GM18498 (cell line): Measurements from ENCODE around the gene CTSW.

Source experiments
- ATAC-seq: cut with Tn5 transposase; IDR thresholded peaks from one replicate; pipeline ENCODE4 v1.9.1; 2021; ENCODE audit warnings: mild to moderate bottlenecking, moderate library complexity; ENCODE audit not compliant: unreplicated experiment

CTSW gene

DNA sequence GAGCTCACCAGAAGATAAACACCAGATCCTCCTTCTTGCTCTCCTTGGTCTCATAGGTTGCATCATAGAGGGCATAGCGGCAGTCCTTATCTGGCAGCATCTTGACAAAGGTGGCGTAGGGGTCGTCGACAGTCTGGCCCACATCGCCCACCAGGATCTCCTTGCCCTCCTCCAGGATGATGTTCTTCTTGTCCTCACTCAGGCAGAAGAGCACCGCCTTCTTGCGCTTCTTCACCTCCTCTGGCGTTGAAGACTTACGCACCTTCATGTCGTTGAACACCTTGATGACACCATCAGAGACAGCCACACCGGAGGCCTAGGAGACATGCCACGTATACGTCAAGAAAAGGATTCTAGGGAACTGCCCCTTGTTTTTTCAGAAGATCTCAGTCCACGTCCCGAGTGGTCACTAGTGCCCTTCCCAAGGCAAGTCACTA lies 23.7 kb upstream of the CTSW start:
- no peak for ATAC-seq

DNA sequence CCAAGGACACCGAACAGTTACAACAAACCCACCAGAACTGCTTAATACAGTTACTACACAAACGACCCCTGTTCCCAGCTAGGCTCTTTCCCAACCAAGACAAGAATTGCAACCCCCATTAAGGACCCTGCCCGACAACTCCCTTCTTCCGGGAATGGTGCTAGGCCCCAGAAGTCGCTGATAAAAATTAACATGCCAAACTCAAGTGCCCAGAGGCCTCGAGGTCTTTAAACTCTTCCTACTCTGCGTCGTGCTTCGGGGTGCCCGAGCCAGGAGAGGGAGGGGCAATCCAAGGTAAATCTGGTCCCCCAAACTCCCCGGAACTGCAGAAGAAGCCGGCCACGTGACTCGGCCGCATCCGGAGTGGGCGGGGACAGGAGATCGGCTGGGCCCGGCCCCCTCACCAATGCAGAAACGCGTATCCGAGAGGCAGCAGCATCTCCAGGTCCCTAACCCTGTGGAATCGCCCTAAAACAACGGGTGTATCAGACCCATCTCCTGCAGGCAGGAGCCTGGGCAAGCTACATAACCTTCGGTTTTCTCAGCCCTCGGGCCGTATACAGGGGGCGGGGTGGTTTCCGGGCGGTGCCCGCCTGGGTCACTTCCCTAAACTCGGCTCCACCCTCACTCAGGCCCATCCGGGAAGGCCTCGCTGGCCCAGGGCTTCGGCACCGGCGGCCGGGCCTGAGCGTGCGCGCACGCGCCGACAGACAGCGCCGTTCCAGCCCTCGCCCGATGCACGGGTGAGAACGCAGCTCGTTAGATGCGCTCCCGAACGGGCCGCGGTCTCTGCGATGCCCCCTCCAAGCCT lies 22.7 kb upstream of the CTSW start:
- peak; percentile 29 for ATAC-seq

DNA sequence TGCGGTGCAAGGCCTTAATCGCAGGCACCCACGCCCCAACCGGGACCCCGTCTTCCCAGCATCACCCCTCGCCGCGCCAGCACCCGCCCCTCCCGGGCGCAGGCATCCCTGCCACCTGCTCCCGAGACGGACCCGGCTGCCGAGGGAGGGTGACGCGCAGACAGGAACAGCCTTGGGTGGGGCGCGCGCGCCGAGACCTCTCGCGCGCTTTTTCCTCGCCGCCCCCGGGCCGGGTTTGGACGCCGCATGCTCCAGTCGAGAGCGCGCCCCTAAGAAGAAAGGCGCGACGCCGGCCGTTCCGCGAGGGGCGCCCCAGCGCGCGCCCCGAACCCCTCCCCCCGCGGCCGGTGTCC lies 22.2 kb upstream of the CTSW start:
- ATAC-seq = peak; percentile 2

DNA sequence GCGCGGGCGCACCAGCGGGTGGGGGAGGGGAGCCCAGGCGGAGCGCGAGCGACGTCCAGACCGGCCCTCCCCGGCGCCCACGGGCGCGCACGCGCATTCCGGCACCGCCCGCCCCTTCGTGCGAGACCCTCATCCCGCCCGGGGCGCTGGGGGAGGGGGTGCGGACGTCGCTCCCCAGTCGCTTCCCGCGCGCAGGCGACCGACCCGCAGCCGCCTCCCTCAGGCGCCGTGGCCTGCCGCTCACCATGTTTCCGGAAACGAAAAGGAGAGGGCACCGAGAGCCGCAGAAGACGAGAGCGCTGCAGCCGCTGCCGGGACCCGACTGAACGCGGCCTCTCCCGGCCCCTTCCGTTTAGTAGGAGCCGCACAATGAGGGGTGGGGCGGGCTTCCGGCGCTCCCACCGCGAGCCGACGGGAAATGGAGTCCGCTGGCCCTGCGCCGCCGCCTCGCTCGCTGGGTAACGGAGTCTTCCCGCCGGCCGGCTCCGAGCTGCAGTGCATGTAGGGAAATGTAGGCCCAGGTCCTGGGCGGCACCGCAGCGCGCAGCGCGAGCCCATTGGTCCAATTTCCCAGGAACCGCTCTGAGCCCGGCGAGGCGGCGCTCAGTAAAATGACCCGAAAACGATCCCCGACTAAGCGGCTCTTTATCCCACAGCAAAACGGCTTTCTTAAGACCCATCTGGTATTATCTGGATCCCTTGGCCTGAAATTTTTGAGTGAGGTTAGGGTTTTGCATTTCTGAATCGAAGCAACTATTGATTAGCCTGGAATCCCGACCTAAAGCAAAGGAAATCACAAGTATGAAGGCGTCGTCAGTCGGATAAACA lies 21.6 kb upstream of the CTSW start, which contains the start of gene CFL1:
Gene CFL1 (minus strand): TSS at position 328 of the 828 bp plus-strand sequence. CDS start 81 bp downstream, at position 247.
- ATAC-seq = peak; percentile 54

DNA sequence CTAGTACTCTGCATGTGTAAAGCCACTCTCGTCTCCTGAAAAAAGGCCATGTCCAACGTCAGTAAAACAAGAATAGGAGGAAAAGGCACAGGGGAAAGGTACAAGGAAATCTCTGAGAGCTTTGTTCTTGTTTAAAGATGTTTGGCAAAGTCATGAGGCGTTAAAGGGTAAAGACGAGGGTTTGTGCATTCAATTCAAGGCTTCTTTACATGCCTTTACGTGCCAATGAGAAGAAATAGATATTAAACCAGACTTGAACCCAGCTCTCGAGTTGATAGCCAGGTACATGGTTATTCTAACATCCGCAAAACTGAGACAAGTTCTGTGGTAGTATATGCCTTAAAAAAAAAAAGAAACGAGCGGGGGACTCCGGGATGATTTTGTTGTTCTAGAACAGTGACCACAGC lies 21.0 kb upstream of the CTSW start:
- no peak for ATAC-seq

DNA sequence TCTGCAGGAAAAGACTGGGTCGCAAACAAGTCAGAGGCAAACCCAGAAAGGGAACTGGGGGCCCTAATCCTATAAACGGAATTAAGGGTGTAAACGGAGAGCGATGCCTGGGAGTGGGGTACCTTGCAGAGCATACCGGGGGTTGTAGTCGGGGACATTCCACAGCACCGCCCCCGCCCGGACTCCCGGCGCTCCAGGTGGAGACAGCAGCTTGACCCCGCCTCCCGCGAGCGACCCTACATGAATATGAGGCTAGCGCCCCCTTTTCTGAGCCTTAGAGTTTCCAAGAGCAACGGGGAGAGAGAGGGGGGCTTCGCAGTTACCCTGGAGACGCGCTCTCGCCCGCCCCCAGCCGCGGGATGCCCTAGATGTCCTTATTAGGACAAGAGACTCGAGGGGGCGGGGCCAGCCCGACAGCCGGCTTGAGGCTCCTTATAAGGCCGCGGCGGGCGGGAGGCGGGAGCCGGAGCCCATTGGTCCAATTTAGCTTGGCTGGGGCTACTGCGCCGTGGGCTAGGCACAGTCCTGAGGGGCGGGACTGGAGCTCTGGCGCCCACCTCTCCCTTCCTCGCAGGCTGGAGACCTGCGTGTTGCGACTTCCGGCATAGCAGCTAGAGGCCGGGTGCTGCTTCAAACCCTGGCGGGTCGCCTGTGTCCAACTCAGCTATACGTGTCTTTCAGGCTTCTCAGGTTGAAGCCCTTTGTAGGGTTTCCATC lies 20.4 kb upstream of the CTSW start:
- ATAC-seq = peak; percentile 53

DNA sequence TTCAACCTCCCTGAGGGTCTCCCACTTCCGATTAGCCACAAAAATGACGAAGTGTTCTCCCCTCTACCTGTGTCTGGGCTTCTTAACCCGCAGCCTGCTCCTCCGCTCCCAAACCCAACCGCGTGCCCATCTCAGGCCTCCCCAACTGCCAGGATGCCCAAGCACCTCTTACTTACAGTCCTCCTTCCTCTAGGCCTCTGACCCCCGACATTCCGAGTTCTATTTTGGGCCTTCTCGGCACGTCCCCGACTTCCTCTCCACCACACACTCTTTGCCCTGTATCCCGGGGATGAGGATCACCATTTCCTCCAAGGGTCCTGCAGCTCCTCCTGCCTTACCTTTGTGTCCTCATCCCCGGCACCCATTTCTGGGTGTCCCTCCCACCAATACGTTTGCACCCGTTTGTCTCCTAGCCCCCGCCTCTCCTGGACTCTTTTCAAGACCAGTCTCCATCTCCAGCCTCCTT lies 19.8 kb upstream of the CTSW start:
- ATAC-seq = no peak

DNA sequence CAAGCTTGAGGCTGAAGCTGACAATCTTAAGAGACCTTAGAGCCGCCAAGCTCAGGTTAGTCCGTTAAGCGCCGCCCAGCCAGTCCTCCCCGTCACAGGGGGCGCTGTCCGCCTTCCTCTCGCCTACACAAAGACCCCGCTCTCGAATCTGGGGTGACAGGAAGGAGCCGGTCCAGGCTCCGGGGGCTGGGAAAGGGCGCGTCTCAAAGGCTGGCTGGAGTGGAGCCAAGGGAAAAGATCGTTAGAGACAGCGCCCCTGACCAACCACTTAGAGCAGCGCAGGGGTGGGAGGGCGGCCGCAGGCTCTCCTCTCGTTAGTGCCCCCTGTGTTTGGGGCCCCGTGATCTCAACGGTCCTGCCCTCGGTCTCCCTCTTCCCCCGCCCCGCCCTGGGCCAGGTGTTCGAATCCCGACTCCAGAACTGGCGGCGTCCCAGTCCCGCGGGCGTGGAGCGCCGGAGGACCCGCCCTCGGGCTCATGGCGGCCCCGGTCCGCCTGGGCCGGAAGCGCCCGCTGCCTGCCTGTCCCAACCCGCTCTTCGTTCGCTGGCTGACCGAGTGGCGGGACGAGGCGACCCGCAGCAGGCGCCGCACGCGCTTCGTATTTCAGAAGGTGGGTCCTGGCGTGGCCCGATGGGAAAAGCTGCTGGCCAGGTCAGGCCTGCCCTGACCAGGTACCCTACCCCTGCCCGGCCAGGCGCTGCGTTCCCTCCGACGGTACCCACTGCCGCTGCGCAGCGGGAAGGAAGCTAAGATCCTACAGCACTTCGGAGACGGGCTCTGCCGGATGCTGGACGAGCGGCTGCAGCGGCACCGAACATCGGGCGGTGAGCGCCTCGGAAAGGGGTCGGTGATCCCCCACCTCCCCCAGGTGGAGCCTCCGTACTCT lies 19.1 kb upstream of the CTSW start, which contains the start of gene MUS81:
Gene MUS81 (plus strand): TSS at position 156 of the 887 bp plus-strand sequence. CDS start 321 bp downstream, at position 477.
- peak; percentile 28 for ATAC-seq

DNA sequence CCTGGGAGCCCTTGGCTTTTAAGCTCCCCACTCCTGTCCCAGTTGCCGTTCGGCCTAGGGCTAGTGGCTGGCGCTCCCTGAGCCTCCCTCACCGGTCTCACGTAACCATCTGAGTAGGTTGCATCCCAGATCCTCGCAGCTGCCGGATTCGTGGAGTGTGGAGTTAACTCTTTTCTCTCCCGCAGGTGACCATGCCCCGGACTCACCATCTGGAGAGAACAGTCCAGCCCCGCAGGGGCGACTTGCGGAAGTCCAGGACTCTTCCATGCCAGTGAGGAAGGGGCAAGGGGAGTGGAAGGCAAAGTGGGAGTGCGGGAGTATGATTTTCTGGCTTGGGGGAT lies 18.5 kb upstream of the CTSW start:
- ATAC-seq = no peak

DNA sequence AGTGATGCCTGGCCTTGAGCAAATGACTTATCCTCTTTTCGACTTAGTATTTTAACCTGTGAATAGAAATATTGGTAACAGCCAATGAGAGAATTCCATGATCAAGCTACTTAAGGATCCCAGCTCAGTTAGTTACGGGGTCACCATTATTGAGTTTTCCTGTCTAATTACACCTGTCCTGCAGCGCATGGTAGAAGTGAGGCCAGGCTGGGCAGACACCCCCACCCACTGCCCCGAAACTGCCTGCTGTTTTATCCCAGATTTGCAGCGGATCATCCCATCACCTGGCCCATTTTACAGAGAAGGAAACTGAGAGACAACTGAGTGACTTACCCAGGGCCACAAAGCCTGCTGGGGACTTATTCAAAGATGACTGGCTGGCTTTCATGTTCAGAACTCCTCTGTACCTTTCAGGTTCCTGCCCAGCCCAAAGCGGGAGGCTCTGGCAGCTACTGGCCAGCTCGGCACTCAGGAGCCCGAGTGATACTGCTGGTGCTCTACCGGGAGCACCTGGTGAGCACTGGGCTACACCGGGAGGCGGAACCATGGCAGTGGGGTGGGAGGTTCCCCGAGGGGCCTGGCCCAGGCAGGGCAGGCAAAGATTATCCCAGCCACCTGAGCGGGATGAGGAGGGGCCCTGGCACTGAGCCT lies 18.0 kb upstream of the CTSW start:
- ATAC-seq = no peak

DNA sequence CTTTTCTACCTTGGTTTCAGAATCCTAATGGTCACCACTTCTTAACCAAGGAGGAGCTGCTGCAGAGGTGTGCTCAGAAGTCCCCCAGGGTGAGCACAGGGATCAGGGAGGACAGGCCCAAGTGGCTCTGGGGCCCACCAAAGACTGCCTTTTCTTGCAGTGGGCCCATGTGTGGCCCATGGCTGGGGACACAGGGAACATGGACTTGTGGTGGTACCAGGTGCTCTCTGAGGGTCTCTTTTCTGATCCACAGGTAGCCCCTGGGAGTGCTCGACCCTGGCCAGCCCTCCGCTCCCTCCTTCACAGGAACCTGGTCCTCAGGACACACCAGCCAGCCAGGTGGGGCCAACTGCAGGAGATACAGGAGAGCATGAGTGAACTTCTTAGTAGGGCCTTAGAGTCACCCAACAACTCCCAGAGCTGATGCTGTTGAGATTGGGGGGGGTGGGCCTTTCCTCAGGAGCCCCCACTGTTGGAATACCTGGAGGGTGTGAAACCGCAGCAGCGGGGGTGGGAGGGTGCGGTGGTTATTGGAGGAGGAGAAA lies 17.4 kb upstream of the CTSW start:
- no peak for ATAC-seq

DNA sequence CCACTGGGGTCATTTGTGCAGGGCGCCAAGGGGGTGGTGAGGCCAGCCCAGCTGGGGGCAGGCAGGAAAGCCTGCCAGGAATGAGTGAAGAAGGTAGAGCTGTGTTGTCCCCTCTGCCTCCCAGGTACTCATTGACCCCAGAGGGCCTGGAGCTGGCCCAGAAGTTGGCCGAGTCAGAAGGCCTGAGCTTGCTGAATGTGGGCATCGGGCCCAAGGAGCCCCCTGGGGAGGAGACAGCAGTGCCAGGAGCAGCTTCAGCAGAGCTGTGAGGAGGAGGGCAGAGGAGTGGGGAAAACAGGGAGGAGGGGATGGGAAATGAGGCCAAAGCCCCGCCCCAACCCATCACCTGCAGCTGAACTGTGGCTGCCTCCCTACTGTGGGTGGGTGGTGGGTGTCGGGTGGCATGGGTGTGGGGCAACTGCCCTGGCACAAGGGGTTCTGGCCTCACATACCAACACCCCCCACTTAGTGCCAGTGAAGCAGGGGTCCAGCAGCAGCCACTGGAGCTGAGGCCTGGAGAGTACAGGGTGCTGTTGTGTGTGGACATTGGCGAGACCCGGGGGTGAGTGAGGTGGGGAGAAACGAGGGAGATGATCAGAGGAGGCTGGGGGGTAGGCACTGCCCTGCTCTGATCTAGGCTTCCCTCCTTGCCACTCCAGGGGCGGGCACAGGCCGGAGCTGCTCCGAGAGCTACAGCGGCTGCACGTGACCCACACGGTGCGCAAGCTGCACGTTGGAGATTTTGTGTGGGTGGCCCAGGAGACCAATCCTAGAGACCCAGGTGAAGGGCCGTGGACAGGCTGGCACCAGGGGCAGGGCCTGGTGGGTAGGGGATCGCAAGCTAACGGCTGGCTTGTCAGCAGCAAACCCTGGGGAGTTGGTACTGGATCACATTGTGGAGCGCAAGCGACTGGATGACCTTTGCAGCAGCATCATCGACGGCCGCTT lies 16.4 kb upstream of the CTSW start:
- ATAC-seq = no peak

DNA sequence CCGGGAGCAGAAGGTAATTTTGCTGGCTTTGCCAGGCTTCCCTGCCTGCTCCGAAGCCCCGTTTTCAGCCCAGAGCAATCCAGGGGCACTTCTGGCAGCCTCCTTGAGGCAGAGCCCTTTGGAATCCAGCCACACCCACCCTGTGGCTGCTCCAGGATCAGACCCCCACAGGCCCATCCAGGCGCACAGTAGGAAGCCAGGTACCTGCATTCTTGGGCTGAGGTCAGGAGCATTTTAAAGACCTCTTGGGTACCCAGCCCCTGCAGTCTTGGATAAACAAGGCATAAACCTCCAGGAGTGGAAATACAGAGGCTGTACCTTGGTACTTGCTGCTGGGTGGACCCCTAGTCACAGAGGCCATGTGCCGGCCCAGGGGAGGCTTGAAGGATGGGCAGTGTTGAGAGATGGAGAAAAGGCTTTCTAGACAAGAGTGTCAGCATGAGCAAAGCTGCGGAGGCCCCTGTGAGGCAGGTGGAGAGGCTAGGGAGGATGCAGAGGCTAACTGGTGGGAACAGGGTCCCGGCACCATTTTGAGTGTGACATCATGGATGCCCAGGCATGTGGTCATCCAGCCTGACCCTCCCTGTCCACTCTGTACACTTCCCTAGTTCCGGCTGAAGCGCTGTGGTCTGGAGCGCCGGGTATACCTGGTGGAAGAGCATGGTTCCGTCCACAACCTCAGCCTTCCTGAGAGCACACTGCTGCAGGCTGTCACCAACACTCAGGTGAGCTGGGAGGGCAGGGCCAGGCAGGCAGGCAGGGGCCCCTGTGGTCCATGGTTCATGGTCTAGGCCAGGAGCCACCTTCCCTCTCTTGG lies 15.5 kb upstream of the CTSW start:
- ATAC-seq = no peak

DNA sequence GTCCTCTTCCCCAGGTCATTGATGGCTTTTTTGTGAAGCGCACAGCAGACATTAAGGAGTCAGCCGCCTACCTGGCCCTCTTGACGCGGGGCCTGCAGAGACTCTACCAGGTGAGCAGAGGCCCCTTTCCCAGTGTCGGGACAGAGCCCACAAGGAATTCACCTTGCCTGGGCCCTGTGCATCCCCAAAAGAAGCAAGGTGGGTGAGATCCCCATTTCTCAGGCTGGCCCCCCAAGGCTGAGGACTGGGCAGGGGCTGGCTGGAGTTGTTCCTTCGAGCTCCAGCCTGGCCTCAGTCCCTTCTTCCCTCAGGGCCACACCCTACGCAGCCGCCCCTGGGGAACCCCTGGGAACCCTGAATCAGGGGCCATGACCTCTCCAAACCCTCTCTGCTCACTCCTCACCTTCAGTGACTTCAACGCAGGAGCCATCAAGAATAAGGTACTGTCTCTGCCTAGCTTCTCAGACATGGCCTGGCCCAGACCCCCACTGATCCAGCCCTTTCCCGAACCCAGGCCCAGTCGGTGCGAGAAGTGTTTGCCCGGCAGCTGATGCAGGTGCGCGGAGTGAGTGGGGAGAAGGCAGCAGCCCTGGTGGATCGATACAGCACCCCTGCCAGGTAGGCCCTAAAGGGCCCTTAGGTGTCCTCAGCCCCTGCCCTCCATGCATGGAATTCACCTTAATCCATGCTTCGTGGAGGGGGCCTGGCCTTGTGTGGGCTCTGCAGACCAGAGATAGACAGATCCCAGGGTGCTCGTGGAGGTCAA lies 14.7 kb upstream of the CTSW start:
- no peak for ATAC-seq

DNA sequence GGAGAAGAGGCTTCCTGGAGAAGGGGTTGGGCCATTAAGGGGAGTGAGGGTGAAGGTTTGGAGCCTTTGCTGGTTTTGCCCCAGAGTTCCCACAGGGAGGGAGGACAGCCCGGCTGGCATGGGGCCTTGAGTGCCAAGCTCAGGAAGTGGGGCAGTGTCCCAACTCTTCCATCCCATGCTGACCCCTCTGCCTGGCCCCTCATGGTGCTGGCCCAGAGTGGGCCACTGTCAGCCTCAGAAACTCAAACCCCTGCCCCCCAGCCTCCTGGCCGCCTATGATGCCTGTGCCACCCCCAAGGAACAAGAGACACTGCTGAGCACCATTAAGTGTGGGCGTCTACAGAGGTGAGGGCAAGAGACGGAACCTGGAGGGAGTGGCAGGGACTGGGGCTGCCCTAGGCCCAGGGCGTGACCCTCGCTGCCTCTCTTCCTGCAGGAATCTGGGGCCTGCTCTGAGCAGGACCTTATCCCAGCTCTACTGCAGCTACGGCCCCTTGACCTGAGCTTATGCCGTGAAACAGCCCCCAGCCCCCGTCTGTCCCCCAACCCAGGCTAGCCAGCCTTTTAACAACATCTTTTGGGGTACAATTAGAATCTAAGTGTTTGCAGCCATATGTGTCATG lies 14.0 kb upstream of the CTSW start:
- no peak for ATAC-seq

DNA sequence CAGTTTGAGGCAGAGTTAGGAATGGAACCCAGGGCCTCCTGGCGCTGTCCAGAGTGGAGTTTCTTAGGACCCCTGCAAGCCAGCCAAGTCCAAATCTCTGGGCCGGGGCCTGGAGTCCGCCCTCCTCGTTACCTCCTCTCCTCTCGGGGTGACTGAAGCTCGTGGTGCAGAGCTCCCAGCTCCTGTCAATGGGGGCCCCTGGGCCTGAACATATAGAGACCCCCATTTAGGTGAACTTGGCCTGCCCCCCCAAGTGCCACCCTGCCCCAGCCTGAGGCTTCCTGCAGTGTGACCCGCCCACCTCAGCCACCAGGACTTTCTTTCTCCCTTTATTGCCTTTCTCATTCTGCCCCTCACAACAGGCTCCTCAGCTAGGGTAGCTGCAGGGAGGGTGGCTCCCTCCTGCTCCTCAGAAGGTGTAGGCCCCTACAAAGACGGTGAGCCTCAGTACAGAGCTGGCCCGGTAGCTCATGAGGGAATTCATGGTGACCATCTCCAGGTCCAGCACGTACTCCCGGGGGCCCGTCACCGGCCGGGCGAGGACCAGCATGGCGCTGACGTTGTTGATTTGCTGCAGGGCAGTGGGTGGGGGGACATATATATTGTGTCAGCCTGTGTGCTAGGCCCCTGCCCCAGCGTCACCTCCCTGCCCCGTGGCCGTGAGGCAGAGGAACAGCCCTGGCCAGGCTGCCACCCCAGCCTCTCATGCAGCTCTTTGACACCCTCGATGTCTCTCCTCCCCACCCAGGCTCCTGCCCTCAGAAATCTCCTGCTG lies 12.9 kb upstream of the CTSW start:
- no peak for ATAC-seq
